Vagina (tissue), 2 donors: ENCODE results near the gene ANXA2R. TPM values are rescaled to one million over a fixed set of nuclear protein-coding genes. Genes with fewer than 3 reads are reported as not detected.
"Not testable (repeated sequence)": the region's sequence is repeated elsewhere in the genome, so short reads cannot be mapped to it uniquely, and the experiment has no call there.

ENCODE experiments used
- DNase-seq, 2 donors: peaks; one replicate each; pipeline ENCODE4 v3.0.0-alpha.2; 2017; ENCODE audit errors: extremely low spot score in 2 of 2
- H3K27ac ChIP-seq: fragments of 200-600 bp; sonication (generic); one replicate; pipeline ENCODE4 v1.5.1; 2019
- H3K27me3 ChIP-seq: fragments of 200-600 bp; sonication (generic); one replicate; pipeline ENCODE4 v1.5.1; 2019
- H3K36me3 ChIP-seq, 2 donors: fragments of 200-600 bp; sonication (generic); one replicate each; pipeline ENCODE4 v1.5.1; 2017 to 2019
- H3K4me1 ChIP-seq: fragments of 200-600 bp; sonication (generic); one replicate; pipeline ENCODE4 v1.5.1; 2019
- H3K4me3 ChIP-seq, 2 donors: fragments of 200-600 bp; sonication (generic); 1 replicate in 1 of 2; 2 replicates in 1 of 2; pipeline ENCODE4 v1.5.1; 2016 to 2019
- H3K9me3 ChIP-seq: fragments of 200-600 bp; sonication (generic); one replicate; pipeline ENCODE4 v1.5.1; 2019
- CTCF ChIP-seq, 3 experiments: fragments of 450-650 bp in 2 of 3; fragments of 200-600 bp in 1 of 3; sonication (generic) in 1 of 3; IDR thresholded peaks; one replicate each; pipeline ENCODE4 v1.5.1; 2017 to 2019; ENCODE audit warnings: antibody characterized with exemption in 3 of 3, mild to moderate bottlenecking in 2 of 3, moderate library complexity in 2 of 3
- POLR2A ChIP-seq, 2 donors: fragments of 450-650 bp; IDR thresholded peaks; one replicate each; pipeline ENCODE4 v1.6.1; 2017; ENCODE audit warnings: antibody characterized with exemption in 2 of 2, mild to moderate bottlenecking in 2 of 2, moderate library complexity in 2 of 2
- POLR2AphosphoS5 ChIP-seq, 2 donors: sonication (generic); formaldehyde crosslinking; IDR thresholded peaks; one replicate each; pipeline ENCODE4 v1.9.0; 2017; ENCODE audit warnings: antibody characterized with exemption in 2 of 2, mild to moderate bottlenecking in 2 of 2, low read depth in 1 of 2; ENCODE audit not compliant: insufficient read depth in 1 of 2
- intact Hi-C: fragments of 100-400 bp; cut with DNase I; formaldehyde crosslinking; loops from one replicate; pipeline ENCODE4 v1.15.1; 2023
- total RNA-seq: library from RNA; depleted of rRNA; stranded (reverse); fragments of >200 nt; gene quantifications from one replicate; pipeline ENCODE4 v1.2.3, GENCODE V29; 2016

The ANXA2R gene
- total RNA-seq, 1 donor from 2014 or later = 10.6 TPM

GRCh38 chr5:43061352-43062075 lies 21.4 kb upstream of the ANXA2R start:
- Histone ChIP-seq H3K27ac (no peak overlapping the region), H3K4me3 (no peak overlapping the region), H3K36me3 (no peaks in the 10 kb centered on the region), H3K27me3 (no peaks in the 10 kb centered on the region), H3K4me1 (no peaks in the 10 kb centered on the region), H3K9me3 (no peaks in the 10 kb centered on the region)
- DNase-seq = no peak
- TF ChIP-seq POLR2AphosphoS5 (IDR thresholded peaks at IDR 0.05; ENCODE audit: insufficient read depth in 1 of 2, low read depth in 1 of 2) (no peak), CTCF (IDR thresholded peaks at IDR 0.05) (no peak), POLR2A (IDR thresholded peaks at IDR 0.05) (no peak)
- intact Hi-C loops = no loop called here

DNA sequence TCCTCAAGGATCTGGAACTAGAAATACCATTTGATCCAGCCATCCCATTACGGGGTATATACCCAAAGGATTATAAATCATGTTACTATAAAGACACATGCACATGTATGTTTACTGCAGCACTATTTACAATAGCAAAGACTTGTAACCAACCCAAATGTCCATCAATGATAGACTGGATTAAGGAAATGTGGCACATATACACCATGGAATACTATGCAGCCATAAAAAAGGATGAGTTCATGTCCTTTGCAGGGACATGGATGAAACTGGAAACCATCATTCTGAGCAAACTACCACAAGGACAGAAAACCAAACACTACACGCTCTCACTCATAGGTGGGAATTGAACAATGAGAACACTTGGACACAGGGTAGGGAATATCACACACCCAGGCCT lies 19.9 kb upstream of the ANXA2R start:
- intact Hi-C loops, H3K9me3 ChIP-seq, H3K27me3 ChIP-seq, DNase-seq, H3K36me3 ChIP-seq, H3K4me3 ChIP-seq, H3K27ac ChIP-seq, H3K4me1 ChIP-seq: not testable (repeated sequence)

GRCh38 chr5:43055098-43055497 lies 15.0 kb upstream of the ANXA2R start:
- H3K27ac ChIP-seq, H3K9me3 ChIP-seq, H3K36me3 ChIP-seq, H3K4me1 ChIP-seq, DNase-seq, H3K27me3 ChIP-seq, intact Hi-C loops, H3K4me3 ChIP-seq: not testable (repeated sequence)

DNA sequence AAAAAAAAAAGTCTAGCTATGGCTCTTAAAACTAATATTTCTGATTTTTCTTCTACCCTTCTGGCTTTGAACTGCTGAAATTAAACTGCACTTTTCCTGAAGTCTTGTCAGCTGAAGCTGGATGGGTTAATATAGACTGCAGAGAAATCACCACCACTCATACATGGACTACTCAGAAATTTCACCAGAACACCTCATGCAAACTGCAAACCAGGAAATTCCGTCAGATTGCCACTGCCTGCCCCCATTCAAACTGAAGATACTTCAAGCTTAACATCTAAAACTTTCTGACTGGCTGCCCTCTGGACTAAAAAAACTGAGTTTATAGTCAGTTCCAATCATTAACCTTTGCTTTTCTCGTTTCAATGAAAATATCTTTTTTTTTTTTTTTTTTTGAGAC lies 11.6 kb upstream of the ANXA2R start:
- peaks cover 0 to 3% of the 10 kb centered on the region in 2 donors for H3K36me3 ChIP-seq
- no peak overlapping the region for H3K27ac ChIP-seq
- DNase-seq = no peak
- H3K4me3 ChIP-seq = no peak overlapping the region
- peaks cover 9% of the 10 kb centered on the region for H3K4me1 ChIP-seq
- TF ChIP-seq CTCF (IDR thresholded peaks at IDR 0.05) (no peak), POLR2A (IDR thresholded peaks at IDR 0.05) (no peak), POLR2AphosphoS5 (IDR thresholded peaks at IDR 0.05; ENCODE audit: insufficient read depth in 1 of 2, low read depth in 1 of 2) (no peak)
- no peaks in the 10 kb centered on the region for H3K27me3 ChIP-seq
- intact Hi-C loops = no loop called here
- H3K9me3 ChIP-seq = no peaks in the 10 kb centered on the region

GRCh38 chr5:43050384-43050783 lies 10.3 kb upstream of the ANXA2R start:
- intact Hi-C loops = no loop called here
- no peaks in the 10 kb centered on the region for H3K9me3 ChIP-seq
- peaks cover 0 to 3% of the 10 kb centered on the region in 2 donors for H3K36me3 ChIP-seq
- H3K27ac ChIP-seq = no peak overlapping the region
- peaks cover 10% of the 10 kb centered on the region for H3K4me1 ChIP-seq
- DNase-seq = no peak
- H3K4me3 ChIP-seq = no peak overlapping the region
- no peaks in the 10 kb centered on the region for H3K27me3 ChIP-seq
- no peak for TF ChIP-seq POLR2AphosphoS5 (IDR thresholded peaks at IDR 0.05; ENCODE audit: insufficient read depth in 1 of 2, low read depth in 1 of 2)
- no peak for TF ChIP-seq CTCF (IDR thresholded peaks at IDR 0.05)
- no peak for TF ChIP-seq POLR2A (IDR thresholded peaks at IDR 0.05)

GRCh38 chr5:43049236-43049635 lies 9.1 kb upstream of the ANXA2R start:
- Histone ChIP-seq H3K9me3 (no peaks in the 10 kb centered on the region), H3K4me1 (peaks cover 18% of the 10 kb centered on the region), H3K4me3 (no peak overlapping the region), H3K27me3 (no peaks in the 10 kb centered on the region), H3K27ac (no peak overlapping the region), H3K36me3 (peaks cover 0 to 3% of the 10 kb centered on the region in 2 donors)
- intact Hi-C loops = no loop called here
- TF ChIP-seq POLR2AphosphoS5 (IDR thresholded peaks at IDR 0.05; ENCODE audit: insufficient read depth in 1 of 2, low read depth in 1 of 2) (no peak), CTCF (IDR thresholded peaks at IDR 0.05) (no peak), POLR2A (IDR thresholded peaks at IDR 0.05) (no peak)
- DNase-seq = no peak
